ENCODE results near the gene DNAH2. TPM values are rescaled to one million over a fixed set of nuclear protein-coding genes. Genes with fewer than 3 reads are reported as not detected.

The DNAH2 gene
- total and polyA plus RNA-seq, 9 of the 15 experiments (the other 6 are each of a cell fraction or from before 2014, with no cell fraction given) = 0.03 TPM; not detected in 8

- TF ChIP-seq PRDM10 (IDR thresholded peaks at IDR 0.05; ENCODE audit: partially characterized antibody) (no peak), PCBP1 (IDR thresholded peaks at IDR 0.05; ENCODE audit: low read depth, low read length, poor library complexity, severe bottlenecking) (no peak), TAF9B (IDR thresholded peaks at IDR 0.05; ENCODE audit: partially characterized antibody) (no peak), JUN (IDR thresholded peaks at IDR 0.05; ENCODE audit: borderline replicate concordance, low read depth, low read length) (no peak), JUN (CRISPR knock-in tag; IDR thresholded peaks at IDR 0.05; ENCODE audit: borderline replicate concordance) (no peak)
Measured at GRCh38 chr17:7701681-7702080, 15.9 kb upstream of the DNAH2 start (continued).

- Histone ChIP-seq H3K9ac (ENCODE audit: insufficient read depth in 1 of 2, low read depth in 2 of 2, low read length in 2 of 2) (no peak overlapping the region; a peak in 1 of 4 replicates), H3K79me2 (ENCODE audit: control insufficient read depth, insufficient read depth, low read length) (no peaks in the 10 kb centered on the region), H3K4me3 (no peak overlapping the region), H3K27me3 (ENCODE audit: control insufficient read depth in 2 of 2, insufficient read depth in 2 of 2, low read length in 2 of 2) (peaks cover 7 to 23% of the 10 kb centered on the region in 2 experiments; a peak in 4 of 5 replicates), H4K20me1 (replicated peaks; ENCODE audit: control insufficient read depth, insufficient read depth, low read length) (no peaks in the 10 kb centered on the region), H2AFZ (ENCODE audit: low read depth, low read length) (no peak overlapping the region), H3K36me3 (ENCODE audit: control insufficient read depth, insufficient read depth, low read length) (0 out of 3 replicates have a peak, but pooled peaks cover 3% of the 10 kb centered on the region), H3K9me3 (replicated peaks; ENCODE audit: control insufficient read depth, insufficient read depth, low read depth, low read length) (no peaks in the 10 kb centered on the region), H3K9me1 (ENCODE audit: control insufficient read depth, insufficient read depth, low read length) (no peaks in the 10 kb centered on the region), H3K4me2 (ENCODE audit: insufficient read depth, low read length) (no peak overlapping the region), H3K4me1 (replicated peaks in 1 of 2; ENCODE audit: control insufficient read depth in 2 of 2, insufficient read depth in 2 of 2, low read length in 2 of 2) (peaks cover 5 to 23% of the 10 kb centered on the region in 2 experiments; a peak in 3 of 5 replicates), H3K27ac (ENCODE audit: extremely low read depth, low read depth, low read length) (no peak overlapping the region)
- DNase-seq (ENCODE audit: extremely low read depth in 1 of 4, low spot score in 3 of 4) (no peak), ATAC-seq (no peak), FAIRE-seq (no peak)
- intact Hi-C loops (cut with micrococcal nuclease) (no loop called here), in situ Hi-C loops (cut with MboI) (no loop called here)
- no TSS peak for BruUV-seq (replicated peaks)
- ChIA-PET POLR2A (interaction anchor here (0.5 to 7.6 kb wide), 4 partner anchors 9 to 624 kb away, joined by 3 to 67 read pairs (median 10); partner anchors contain the start of genes TP53 and WRAP53), CTCF (ENCODE audit: low intra/inter-chr PET ratio) (no interaction called here)
- 84% methylated on average over 9 of the region's 13 CpGs for WGBS (ENCODE audit: insufficient coverage, low coverage, missing lambda C conversion rate)
- no peak for TF ChIP-seq SAP30 (IDR thresholded peaks at IDR 0.05; ENCODE audit: borderline replicate concordance, insufficient read depth, low read depth, low read length, poor library complexity, severe bottlenecking)
- TF ChIP-seq SLC30A9 (CRISPR knock-in tag; IDR thresholded peaks at IDR 0.05) = no peak
- TF ChIP-seq ZNF263 (CRISPR knock-in tag; IDR thresholded peaks at IDR 0.05; ENCODE audit: borderline replicate concordance) = no peak
- no peak for TF ChIP-seq HNRNPH1 (optimal IDR thresholded peaks at IDR 0.05; ENCODE audit: low read depth, low read length)
- no peak for TF ChIP-seq BRD9 (IDR thresholded peaks at IDR 0.05; ENCODE audit: low read depth, partially characterized antibody)
- TF ChIP-seq ASH1L (IDR thresholded peaks at IDR 0.05; ENCODE audit: borderline replicate concordance, low read depth, partially characterized antibody) = no peak
- no peak for TF ChIP-seq ZBTB43 (CRISPR knock-in tag; IDR thresholded peaks at IDR 0.05)
- TF ChIP-seq PTRF (tag; IDR thresholded peaks at IDR 0.05) = no peak
- no peak for TF ChIP-seq ZNF146 (CRISPR knock-in tag; IDR thresholded peaks at IDR 0.05; ENCODE audit: unreplicated experiment)
Measured at GRCh38 chr17:7702776-7703175, 14.8 kb upstream of the DNAH2 start.

Measured in K562 (cell line).